GM12892 (cell line): ENCODE data around the gene ZNF276.

Experiments
- POLR2A ChIP-seq: IDR thresholded peaks from 2 replicates; pipeline ENCODE4 v1.6.1; 2011; ENCODE audit warnings: low read depth, low read length, control low read depth
- POLR2AphosphoS5 ChIP-seq: IDR thresholded peaks from 2 replicates; pipeline ENCODE4 v1.6.1; 2011; ENCODE audit warnings: low read depth, low read length, control low read depth

DNA sequence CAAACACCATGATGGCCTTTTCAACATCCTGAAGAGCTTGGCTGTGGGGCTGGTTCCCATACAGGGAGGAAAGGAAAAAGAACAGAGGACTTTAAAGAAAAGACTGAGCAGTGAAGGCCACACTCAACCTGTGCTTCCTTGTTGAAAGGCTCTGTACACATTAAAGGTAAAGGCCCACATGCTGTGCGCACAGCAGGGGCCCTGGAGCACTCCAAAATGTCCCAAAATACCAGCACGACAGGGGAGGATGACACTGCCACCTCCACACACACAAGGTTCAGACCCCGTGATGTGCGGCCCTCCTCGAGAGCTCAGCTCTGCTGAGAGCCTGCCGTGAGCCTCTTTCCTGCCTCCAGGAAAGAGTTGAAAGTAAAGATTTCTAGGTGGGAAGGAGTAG is 58.6 kb downstream of the ZNF276 start:
- TF ChIP-seq POLR2A: no peak
- TF ChIP-seq POLR2AphosphoS5: no peak
